ENCODE data around the gene KCNAB2.
"Not testable (repeated sequence)": the region's sequence is repeated elsewhere in the genome, so short reads cannot be mapped to it uniquely, and the experiment has no call there.

KCNAB2 gene

DNA sequence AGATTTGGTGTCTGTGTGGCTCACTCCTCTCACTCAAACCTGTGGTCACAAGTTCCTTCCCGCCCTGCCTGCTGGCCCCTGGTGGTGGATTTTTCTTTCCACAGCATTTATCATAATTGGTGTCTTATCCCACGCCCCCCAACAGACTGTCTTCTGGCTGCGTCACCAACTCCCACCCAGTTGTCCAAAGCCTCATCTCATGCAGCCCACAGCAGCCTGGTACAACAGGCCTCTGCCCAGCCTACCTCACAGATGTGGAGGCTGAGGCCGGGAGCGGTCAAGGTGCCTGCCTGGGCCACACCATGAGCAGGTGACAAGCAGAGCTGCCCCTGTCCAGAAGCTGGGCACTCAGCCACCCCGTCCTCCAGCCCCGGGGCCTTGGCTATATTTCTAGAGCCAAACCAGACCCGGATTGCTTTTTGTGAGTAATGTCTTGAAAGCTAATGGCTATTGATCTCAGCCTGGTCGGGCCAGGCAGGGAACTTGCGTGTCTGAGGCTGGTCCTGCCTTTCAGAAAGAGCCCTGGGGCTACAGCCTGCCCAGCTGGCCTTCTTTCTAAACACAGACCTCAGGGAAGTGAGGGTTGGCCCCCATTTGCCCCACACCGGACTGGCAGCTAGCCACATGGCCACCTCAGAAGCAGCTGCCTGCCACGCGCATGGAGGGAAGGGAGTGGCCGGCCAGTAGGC lies 2.6 kb downstream of the KCNAB2 start:
- Histone ChIP-seq H3K4me2 (ENCODE audit: low read length) (no peak overlapping the region), H3K27me3 (ENCODE audit: control insufficient read depth, insufficient read depth, low read length) (peaks cover 10% of the 10 kb centered on the region), H3K9ac (ENCODE audit: low read depth, low read length) (no peak overlapping the region), H3K4me3 (ENCODE audit: low read length) (no peak overlapping the region), H3K36me3 (ENCODE audit: insufficient read depth, low read length) (no peaks in the 10 kb centered on the region), H3K9me3 (replicated peaks; ENCODE audit: low read length) (no peaks in the 10 kb centered on the region), H3K4me1 (ENCODE audit: control insufficient read depth, insufficient read depth, low read length) (no peaks in the 10 kb centered on the region)

DNA sequence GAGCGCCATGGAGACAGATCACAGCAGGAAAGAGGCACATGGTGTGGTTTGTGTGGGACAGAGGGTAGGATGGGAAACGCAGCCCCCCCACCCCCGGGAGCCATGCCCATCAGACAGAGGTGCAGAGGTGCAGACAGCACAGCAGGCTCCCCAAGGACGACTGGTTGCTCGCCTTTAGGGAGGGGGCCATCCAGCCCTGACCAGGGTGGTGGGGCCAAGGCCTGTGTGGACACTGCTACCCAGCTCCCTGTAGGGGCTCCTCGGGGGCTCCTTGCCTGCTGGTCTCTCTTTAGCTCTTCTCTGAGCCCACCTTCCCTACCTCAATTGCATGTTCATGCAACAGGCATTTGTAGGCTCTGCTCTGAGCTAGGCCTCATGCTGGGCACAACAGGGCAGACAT lies 3.7 kb downstream of the KCNAB2 start:
- no peak overlapping the region for H3K4me3 ChIP-seq (ENCODE audit: low read length)
- H3K36me3 ChIP-seq (ENCODE audit: insufficient read depth, low read length), result no peaks in the 10 kb centered on the region

DNA sequence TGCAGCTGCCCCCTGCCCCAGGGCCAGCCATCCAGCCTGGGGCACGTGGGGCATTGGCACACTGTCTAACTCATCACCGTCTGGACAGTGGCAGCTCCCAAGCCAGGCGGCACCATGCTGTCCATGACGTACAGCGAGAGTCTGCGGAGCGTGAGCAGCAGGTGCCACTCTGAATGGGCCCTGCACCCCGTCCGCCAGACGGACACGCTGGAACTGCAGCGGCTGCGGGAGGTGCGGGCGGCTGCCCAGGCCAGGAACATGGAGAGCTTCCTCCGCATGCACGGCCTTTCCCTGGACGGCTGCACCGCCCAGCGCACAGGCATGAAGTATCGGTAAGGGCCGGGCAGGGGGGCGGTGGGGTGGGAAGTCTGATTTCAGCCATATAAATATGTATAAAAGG lies 5.7 kb downstream of the KCNAB2 start:
- H3K4me3 ChIP-seq (ENCODE audit: low read length), result no peak overlapping the region
- no peaks in the 10 kb centered on the region for H3K9me3 ChIP-seq (replicated peaks; ENCODE audit: low read length)
- no peak overlapping the region for H3K9ac ChIP-seq (ENCODE audit: low read depth, low read length)

More for the DNA sequence above, 3.7 kb downstream of the KCNAB2 start:
- Histone ChIP-seq H3K27me3 (ENCODE audit: control insufficient read depth, insufficient read depth, low read length) (peaks cover 10% of the 10 kb centered on the region), H3K9ac (ENCODE audit: low read depth, low read length) (no peak overlapping the region), H3K9me3 (replicated peaks; ENCODE audit: low read length) (no peaks in the 10 kb centered on the region), H3K4me2 (ENCODE audit: low read length) (no peak overlapping the region), H3K4me1 (ENCODE audit: control insufficient read depth, insufficient read depth, low read length) (no peaks in the 10 kb centered on the region)

DNA sequence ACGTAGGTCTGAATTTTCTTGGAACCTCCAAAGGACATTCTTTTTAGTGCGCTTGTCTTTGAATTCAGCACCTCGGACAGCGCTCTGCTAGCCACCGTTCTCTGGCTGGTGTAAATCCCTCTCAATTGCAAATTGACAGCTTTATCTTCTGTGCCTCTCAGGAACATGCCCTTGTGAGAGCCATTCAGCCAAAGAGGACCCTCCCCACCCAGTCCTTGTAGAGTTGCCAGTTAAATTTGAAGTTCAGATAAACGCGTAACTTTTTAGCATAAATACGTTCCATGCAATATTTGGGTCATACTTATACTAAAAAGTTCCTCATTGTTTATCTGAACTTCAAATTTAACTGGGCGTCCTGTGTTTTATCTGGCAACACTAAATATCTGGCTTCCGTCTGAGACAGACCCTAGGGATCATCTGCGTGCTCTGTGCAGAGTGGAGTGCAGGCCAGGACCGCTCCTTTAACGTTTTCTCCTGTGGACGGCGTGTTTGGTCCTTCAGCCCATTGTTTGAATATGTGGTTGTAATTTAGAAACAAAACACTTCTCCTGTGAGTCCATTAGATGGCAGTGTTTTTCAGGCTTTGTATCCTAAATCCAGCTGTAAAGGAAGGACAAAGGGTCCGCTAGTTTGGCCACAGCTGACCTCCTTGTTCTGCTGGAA lies 7.0 kb downstream of the KCNAB2 start:
- Histone ChIP-seq H3K36me3 (ENCODE audit: insufficient read depth, low read length) (no peaks in the 10 kb centered on the region), H3K27me3 (ENCODE audit: control insufficient read depth, insufficient read depth, low read length) (peaks cover 14% of the 10 kb centered on the region), H3K9ac (ENCODE audit: low read depth, low read length) (no peak overlapping the region), H3K4me2 (ENCODE audit: low read length) (no peak overlapping the region), H3K4me1 (ENCODE audit: control insufficient read depth, insufficient read depth, low read length) (no peaks in the 10 kb centered on the region), H3K4me3 (ENCODE audit: low read length) (no peak overlapping the region), H3K9me3 (replicated peaks; ENCODE audit: low read length) (no peaks in the 10 kb centered on the region)

More for the DNA sequence above, 5.7 kb downstream of the KCNAB2 start:
- H3K36me3 ChIP-seq (ENCODE audit: insufficient read depth, low read length), result no peaks in the 10 kb centered on the region
- H3K4me1 ChIP-seq (ENCODE audit: control insufficient read depth, insufficient read depth, low read length), result no peaks in the 10 kb centered on the region
- peaks cover 5% of the 10 kb centered on the region for H3K27me3 ChIP-seq (ENCODE audit: control insufficient read depth, insufficient read depth, low read length)
- H3K4me2 ChIP-seq (ENCODE audit: low read length), result no peak overlapping the region

DNA sequence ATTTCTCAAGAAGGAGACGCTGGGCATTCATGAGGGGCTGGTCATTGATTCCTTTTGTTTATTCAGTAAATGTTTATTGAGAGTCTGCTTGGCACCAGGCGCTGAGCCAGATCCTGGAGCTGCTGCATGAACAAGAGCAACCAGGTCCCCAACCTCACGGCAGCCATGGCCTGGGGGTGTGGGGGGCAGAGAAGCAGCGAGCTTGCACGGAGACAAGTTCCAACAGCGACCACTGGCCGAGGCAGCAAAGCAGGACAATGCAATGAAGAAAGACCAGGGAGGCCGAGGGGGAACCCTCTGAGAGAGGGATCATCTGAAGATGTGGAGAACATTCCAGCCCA lies 7.5 kb downstream of the KCNAB2 start:
- Histone ChIP-seq H3K36me3 (ENCODE audit: insufficient read depth, low read length) (no peaks in the 10 kb centered on the region), H3K4me2 (ENCODE audit: low read length) (no peak overlapping the region), H3K27me3 (ENCODE audit: control insufficient read depth, insufficient read depth, low read length) (peaks cover 15% of the 10 kb centered on the region), H3K9me3 (replicated peaks; ENCODE audit: low read length) (no peaks in the 10 kb centered on the region), H3K9ac (ENCODE audit: low read depth, low read length) (no peak overlapping the region), H3K4me1 (ENCODE audit: control insufficient read depth, insufficient read depth, low read length) (no peaks in the 10 kb centered on the region), H3K4me3 (ENCODE audit: low read length) (no peak overlapping the region)

DNA sequence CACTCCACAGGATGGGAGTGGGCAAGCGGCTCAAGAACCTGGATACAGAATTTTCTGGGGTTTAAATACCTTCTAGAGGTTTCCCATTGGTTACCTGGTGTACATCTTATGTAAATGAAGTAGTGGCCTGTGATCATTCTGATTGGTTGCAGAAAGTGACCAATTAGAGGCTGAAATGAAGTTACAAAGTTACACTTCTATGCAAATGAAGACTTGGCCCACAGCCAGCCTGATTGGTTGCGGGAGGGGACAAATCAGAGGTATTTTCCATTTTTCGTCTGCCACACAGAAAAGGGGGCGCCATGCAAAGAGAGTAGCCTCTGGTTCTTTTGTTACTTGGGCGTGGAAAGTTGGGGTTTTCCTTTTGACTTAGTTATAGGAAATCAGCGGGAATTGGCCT lies 8.9 kb downstream of the KCNAB2 start:
- Histone ChIP-seq H3K4me3 (ENCODE audit: low read length) (no peak overlapping the region), H3K4me2 (ENCODE audit: low read length) (no peak overlapping the region), H3K4me1 (ENCODE audit: control insufficient read depth, insufficient read depth, low read length) (no peaks in the 10 kb centered on the region), H3K9ac (ENCODE audit: low read depth, low read length) (no peak overlapping the region), H3K36me3 (ENCODE audit: insufficient read depth, low read length) (no peaks in the 10 kb centered on the region), H3K9me3 (replicated peaks; ENCODE audit: low read length) (no peaks in the 10 kb centered on the region), H3K27me3 (ENCODE audit: control insufficient read depth, insufficient read depth, low read length) (peaks cover 20% of the 10 kb centered on the region)

DNA sequence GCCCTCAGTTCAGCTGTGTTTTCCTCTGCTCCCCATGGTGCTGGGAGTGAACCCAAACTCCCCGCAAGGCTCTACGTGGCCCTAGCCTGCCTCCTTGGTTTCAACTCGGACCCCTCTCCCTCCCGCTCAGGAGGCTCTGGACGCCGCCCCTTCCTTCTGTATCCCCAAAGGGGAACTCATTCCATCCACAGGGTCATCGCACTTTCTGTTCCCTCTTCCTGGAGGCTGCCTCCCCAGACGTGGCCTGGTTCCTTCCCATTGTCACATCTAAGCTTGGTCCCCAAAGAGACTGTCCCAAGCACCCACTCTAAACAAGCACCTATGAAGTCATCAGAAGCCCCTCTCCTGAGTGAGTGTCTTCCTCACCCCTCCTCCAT lies 10.9 kb downstream of the KCNAB2 start:
- H3K4me2 ChIP-seq (ENCODE audit: low read length), result no peak overlapping the region
- H3K9ac ChIP-seq (ENCODE audit: low read depth, low read length), result no peak overlapping the region
- no peaks in the 10 kb centered on the region for H3K9me3 ChIP-seq (replicated peaks; ENCODE audit: low read length)
- peaks cover 20% of the 10 kb centered on the region for H3K27me3 ChIP-seq (ENCODE audit: control insufficient read depth, insufficient read depth, low read length)
- no peaks in the 10 kb centered on the region for H3K4me1 ChIP-seq (ENCODE audit: control insufficient read depth, insufficient read depth, low read length)
- no peaks in the 10 kb centered on the region for H3K36me3 ChIP-seq (ENCODE audit: insufficient read depth, low read length)
- H3K4me3 ChIP-seq (ENCODE audit: low read length), result no peak overlapping the region

DNA sequence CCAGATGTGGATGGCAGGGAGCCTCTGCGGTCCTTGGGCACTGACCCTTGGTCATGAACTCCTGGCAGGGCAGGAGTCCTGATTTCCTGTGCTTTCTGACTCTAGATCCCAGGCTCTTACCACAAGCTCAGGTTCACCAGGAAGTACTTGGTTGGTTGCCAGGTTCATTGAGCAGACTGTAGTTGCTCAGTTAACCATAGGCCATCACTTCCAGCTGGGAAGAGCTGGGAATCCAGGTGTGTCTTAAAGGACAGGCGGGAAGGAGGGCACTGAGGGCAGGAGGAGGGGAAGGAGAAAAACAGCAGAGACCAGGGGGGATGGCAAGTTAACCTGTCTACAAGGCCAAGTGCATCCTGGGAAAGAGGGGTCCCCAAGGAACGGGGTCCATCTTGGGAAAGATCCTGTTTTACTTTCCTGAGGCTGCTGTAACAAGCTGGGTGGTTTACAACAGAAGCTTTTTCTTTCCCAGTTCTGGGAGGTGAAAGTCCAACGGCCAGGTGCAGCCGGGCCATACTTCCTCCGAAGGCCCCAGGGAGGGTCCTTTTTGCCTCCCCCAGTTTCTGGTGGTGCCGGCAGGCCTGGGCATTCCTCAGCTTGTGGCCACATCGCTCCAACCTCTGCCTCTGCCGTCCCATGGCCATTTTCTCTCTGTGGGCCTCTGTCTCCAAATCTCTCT lies 11.6 kb downstream of the KCNAB2 start:
- Histone ChIP-seq H3K4me3 (ENCODE audit: low read length) (no peak overlapping the region), H3K36me3 (ENCODE audit: insufficient read depth, low read length) (no peaks in the 10 kb centered on the region), H3K27me3 (ENCODE audit: control insufficient read depth, insufficient read depth, low read length) (peaks cover 20% of the 10 kb centered on the region), H3K4me2 (ENCODE audit: low read length) (no peak overlapping the region), H3K9me3 (replicated peaks; ENCODE audit: low read length) (no peaks in the 10 kb centered on the region), H3K9ac (ENCODE audit: low read depth, low read length) (no peak overlapping the region), H3K4me1 (ENCODE audit: control insufficient read depth, insufficient read depth, low read length) (no peaks in the 10 kb centered on the region)

DNA sequence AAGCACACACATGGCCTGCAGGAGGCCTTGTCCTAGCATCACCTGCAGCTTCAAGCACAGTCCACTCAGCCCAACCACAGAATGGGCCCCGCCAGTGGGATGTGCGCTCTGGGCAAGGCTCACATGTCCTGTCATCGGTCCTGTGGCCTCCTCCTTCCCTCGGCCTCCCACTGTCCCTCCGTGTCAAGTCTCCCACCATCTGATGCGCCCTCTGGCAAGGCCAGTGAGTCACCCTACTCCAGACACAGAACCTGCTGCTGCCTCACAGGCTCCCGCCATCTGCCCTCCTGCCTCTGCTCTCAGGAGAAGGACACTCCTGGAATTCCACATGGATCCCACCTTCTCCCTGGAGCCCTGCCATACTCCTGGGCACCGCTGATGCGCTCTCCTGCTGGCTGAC lies 14.2 kb downstream of the KCNAB2 start:
- Histone ChIP-seq H3K9ac (ENCODE audit: low read depth, low read length) (no peak overlapping the region), H3K27me3 (ENCODE audit: control insufficient read depth, insufficient read depth, low read length) (peaks cover 33% of the 10 kb centered on the region), H3K36me3 (ENCODE audit: insufficient read depth, low read length) (no peaks in the 10 kb centered on the region), H3K9me3 (replicated peaks; ENCODE audit: low read length) (no peaks in the 10 kb centered on the region), H3K4me3 (ENCODE audit: low read length) (no peak overlapping the region), H3K4me1 (ENCODE audit: control insufficient read depth, insufficient read depth, low read length) (no peaks in the 10 kb centered on the region), H3K4me2 (ENCODE audit: low read length) (no peak overlapping the region)

DNA sequence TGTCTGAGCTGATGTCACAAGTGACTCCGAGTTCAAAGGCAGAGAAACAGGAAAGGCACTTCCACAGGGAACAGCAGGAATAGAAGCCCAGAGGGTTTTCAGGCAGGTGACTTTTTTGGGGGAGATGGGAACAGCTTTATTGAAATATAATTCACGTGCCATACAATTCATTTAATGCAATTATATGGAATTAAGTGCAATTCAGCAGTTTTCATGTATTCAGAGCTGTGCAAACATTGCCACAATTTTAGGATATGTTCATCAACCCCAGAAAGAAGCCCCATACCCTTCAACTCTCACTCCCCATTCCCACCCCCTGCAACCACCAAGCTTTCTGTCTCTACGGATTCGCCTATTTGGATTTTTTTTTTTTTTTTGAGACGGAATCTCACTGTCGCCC lies 17.0 kb downstream of the KCNAB2 start:
- Histone ChIP-seq H3K4me3 (ENCODE audit: low read length) (no peak overlapping the region), H3K27me3 (ENCODE audit: control insufficient read depth, insufficient read depth, low read length) (peaks cover 46% of the 10 kb centered on the region), H3K36me3 (ENCODE audit: insufficient read depth, low read length) (no peaks in the 10 kb centered on the region), H3K4me2 (ENCODE audit: low read length) (no peak overlapping the region), H3K9ac (ENCODE audit: low read depth, low read length) (no peak overlapping the region), H3K9me3 (replicated peaks; ENCODE audit: low read length) (no peaks in the 10 kb centered on the region), H3K4me1 (ENCODE audit: control insufficient read depth, insufficient read depth, low read length) (no peaks in the 10 kb centered on the region)

DNA sequence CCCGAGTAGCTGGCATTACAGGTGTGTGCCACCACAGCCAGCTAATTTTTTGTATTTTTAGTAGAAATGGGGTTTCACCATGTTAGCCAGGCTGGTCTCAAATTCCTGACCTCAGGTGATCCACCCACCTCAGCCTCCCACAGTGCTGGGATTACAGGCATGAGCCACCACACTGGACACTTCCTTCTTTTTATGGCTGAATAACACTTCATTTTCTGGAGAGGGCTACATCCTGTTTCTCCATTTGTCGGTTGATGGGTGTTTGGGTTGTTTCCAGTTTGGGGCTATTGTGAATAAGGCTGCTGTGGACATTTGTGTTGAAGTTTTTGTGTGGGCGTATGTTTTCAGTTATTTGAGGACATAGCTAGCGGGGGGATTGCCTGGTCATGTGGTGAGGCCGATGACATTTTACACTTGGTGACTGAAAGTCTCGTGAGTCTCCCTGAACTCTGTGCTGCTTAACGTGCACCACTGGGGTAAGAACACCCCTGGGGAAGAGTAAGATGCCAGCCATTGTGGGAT lies 17.9 kb downstream of the KCNAB2 start:
- H3K9ac ChIP-seq (ENCODE audit: low read depth, low read length); H3K36me3 ChIP-seq (ENCODE audit: insufficient read depth, low read length); H3K4me3 ChIP-seq (ENCODE audit: low read length); H3K4me1 ChIP-seq (ENCODE audit: control insufficient read depth, insufficient read depth, low read length); H3K9me3 ChIP-seq (replicated peaks; ENCODE audit: low read length); H3K4me2 ChIP-seq (ENCODE audit: low read length): not testable (repeated sequence)
- peaks cover 51% of the 10 kb centered on the region for H3K27me3 ChIP-seq (ENCODE audit: control insufficient read depth, insufficient read depth, low read length)
